Subcutaneous adipose tissue (tissue), 4 donors: ENCODE data around the gene TIGD4. TPM values are rescaled to one million over a fixed set of nuclear protein-coding genes. Genes with fewer than 3 reads are reported as not detected.

Experiments
- total RNA-seq, 4 donors: library from RNA; depleted of rRNA; stranded (reverse); fragments of >200 nt; gene quantifications; one replicate each; pipeline ENCODE4 v1.1.0, GENCODE V29; 2016
- TF ChIP-seq, protein P1 (sequence below): fragments of 450-650 bp; IDR thresholded peaks from one replicate; pipeline ENCODE4 v1.5.1; 2016; ENCODE audit warnings: low read depth, mild to moderate bottlenecking, control low read depth, antibody characterized with exemption, moderate library complexity

TIGD4 gene
- total RNA-seq, 4 donors from 2014 or later, result 0.22 to 0.34 TPM; not detected in 2

DNA sequence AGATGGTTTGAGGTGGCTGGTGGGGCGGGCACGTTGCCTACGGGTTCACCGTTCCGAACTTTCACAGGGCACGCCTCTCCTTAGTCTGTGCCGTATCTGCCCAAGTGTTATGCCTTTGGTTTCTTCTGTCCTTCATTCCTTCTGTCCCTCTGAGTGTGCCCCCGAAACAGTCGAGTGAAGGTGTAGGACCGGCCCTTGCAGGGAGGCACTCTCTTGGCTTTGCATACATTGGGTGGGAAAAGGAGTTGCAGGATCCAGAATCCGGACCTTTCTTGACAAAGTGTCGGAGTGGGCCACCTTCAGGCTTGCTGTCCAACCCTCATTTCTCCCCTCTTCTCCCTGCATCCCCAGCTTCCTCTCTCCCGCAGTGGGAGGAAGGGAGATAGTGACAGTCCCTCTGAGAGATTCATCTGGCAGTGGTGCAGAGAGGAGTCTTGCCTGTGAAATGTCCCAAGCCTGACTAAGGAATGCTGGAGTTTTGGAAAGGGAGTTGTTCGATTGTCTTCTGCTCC lies 793 bp upstream of the TIGD4 start:
- TF ChIP-seq, protein P1, sequence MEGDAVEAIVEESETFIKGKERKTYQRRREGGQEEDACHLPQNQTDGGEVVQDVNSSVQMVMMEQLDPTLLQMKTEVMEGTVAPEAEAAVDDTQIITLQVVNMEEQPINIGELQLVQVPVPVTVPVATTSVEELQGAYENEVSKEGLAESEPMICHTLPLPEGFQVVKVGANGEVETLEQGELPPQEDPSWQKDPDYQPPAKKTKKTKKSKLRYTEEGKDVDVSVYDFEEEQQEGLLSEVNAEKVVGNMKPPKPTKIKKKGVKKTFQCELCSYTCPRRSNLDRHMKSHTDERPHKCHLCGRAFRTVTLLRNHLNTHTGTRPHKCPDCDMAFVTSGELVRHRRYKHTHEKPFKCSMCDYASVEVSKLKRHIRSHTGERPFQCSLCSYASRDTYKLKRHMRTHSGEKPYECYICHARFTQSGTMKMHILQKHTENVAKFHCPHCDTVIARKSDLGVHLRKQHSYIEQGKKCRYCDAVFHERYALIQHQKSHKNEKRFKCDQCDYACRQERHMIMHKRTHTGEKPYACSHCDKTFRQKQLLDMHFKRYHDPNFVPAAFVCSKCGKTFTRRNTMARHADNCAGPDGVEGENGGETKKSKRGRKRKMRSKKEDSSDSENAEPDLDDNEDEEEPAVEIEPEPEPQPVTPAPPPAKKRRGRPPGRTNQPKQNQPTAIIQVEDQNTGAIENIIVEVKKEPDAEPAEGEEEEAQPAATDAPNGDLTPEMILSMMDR, result no peak

DNA sequence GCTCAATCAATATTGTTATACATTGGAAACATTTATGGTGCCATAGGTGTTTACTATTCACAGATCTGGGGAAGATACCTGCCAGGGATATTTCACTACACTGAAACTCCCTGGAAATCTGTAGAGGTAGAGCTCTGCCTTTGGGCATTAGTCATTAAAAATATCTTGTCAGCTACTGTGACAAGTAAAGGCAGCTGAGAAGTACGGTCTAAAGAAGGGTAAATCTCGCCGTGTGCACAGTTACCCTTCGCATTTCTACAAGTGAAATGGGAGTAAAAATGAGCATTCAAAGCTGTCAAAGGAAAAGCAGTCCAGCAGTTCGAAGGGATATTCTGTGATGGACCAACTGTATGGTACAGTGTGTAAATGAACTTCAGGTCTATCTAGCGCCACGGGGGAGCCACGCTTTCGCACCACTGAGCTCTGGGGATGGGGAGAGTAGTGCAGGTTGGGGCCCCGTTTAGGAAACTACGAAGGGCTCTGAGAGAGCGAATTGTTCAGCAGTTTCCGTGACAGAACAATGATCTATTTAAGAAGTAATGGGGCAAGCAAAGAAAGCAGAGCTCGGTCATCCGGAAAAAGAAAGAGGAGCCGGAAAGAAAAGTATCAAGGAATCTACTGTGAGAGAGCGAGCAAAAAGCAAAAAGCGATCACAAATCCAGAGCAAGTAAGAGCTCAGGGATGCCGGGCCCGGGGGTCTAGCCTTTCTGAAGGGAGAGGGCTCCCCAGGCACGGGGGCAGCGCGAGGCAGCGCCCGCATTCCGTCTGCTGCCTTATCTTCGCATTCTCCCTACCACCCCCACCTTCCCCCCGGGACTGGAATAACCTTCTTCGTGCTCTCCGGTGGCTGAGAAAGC lies 646 bp downstream of the TIGD4 start:
- TF ChIP-seq, protein P1, result no peak

DNA sequence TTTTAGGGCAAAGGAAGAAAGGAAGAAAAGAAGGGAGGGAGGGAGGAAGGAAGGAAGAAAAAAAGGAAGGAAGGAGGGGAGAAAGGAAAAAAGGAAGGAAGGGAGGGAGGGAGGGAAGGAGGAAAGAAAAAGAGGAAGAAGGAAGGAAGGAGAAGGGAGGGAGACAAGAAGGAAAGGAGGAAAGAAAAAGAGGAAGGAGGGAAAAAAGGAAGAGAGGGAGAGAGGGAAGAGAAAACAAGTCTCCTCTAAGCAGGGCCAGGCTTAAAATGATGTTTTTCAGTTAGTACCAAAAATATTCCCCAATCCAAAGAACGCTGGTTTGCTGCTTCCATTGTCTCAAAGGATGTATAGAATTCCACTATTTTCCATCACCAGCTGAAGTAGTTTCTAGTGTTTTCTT lies 2.0 kb downstream of the TIGD4 start:
- TF ChIP-seq, protein P1, result no peak

DNA sequence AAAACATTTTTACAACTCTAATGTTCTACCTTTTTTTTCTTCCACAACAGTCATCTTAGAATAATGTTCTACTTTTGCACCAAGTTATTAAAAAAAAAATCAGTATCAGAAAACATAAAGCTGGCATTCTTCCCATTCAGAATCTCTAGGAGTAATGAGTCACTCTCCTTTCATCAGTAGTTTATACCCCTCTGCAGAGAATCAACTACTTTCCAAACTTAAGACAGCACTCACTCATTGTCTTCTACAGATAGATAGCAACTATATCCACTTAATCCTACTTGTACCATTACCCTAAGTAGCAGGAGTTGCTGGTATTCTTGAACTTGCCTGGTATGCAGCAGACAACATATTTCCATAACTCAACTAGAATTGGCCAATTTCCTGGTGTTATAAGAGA lies 3.2 kb downstream of the TIGD4 start:
- TF ChIP-seq, protein P1, result no peak

DNA sequence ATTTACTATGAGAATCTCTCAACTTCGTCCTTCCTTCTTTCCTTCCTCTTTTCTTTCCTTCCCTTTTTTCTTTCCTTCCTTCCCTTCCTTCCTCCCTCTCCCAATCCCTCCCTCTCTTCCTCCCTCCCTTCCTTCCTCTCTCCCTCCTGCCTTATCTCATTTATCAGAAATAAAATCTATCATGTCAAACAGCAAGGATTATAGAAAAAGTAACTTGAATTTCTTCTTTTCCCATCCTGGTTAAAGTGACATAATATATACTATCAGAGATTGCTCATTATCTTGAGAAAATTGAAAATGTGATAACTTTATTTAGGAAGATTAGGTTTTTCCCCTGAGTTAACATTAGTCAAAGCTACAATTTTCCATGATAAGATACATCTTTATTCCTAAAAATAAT lies 5.6 kb downstream of the TIGD4 start:
- TF ChIP-seq, protein P1, result no peak

DNA sequence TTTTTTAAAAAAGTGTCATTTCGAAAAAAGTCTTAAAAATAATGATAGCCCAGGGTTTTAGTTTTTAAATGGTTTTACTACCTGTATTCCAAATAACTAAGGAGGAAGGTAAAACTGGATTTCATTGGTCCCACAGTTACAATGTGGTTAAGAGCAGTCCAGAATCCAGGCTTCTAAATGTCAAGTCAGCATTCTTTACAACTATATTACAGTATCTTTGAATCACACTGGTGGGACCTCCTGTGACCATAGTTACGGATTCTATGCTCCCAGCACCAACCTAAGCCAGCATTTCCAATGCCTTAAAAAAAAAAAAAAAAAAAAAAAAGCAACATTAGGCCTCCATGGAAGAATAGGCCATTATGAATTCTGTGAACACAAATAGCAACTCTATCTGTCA lies 6.2 kb downstream of the TIGD4 start:
- TF ChIP-seq, protein P1, result no peak

DNA sequence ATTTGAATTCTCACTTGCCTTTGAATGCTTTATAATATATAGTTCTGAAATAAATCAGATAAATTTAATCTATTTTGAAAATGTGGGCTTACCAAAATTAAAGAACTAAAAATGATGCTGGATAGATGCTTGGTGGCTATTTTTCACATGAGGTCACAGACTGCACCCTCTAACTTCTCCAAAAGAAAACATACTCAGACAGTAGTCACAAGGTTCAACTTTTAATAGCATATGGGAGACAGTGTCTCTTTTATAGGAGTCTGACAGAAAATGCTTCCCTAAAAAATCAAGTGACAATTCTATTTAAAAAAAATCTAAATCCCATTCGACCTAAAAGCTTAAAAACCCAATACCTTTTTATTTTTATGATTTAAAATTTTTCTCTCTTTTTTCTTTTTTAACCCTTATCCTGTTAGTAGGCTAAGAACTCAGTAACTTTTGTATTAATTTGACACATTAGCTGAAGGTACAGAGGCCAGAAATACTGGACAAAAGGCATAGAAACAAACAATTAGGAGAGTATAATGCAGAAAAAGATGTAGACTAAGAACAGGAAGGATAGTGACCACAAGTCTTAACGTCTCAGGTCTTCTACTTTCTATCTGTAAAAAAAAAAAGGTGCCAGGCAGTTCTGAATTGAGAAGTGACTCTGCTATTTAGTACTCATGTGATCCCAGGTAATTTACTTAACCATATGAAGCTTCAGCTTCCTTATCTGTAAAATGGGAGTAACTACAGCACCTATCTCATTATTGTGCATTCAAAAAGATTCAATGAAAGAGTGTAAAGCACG lies 7.6 kb downstream of the TIGD4 start:
- TF ChIP-seq, protein P1, result no peak
